ENCODE measurements around the gene IL16. TPM values are rescaled to one million over a fixed set of nuclear protein-coding genes. Genes with fewer than 3 reads are reported as not detected.
"Not testable (repeated sequence)": the region's sequence is repeated elsewhere in the genome, so short reads cannot be mapped to it uniquely, and the experiment has no call there.

Gene IL16
- total RNA-seq, 2 donors from 2014 or later: 3.4 to 3.7 TPM

DNA sequence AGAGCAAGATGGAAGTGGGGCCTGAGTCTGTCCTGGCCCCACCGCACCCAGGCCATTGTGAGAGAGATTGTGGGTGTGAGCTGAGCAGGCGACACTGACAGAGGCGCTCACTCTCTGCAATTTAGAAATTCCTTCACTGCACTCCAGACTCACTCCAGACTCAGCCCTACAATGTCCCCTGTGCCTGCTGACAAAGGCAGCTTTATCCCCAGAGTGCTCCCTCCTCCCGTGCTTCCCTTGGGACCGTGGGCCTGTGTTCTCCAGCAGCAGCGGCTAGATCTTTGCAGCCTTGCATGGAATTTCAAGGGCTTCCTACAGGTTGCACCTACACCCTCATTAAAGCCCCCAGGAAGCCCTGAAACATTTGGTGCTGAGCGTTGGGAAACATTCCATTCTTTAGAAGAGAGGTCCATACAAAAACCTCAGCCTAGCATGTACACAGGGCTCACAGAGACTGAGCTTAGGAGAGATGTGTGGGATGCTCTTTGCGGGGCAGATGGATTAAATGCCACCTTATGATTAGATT lies 1.3 kb upstream of the IL16 start:
- TF ChIP-seq, protein P1, sequence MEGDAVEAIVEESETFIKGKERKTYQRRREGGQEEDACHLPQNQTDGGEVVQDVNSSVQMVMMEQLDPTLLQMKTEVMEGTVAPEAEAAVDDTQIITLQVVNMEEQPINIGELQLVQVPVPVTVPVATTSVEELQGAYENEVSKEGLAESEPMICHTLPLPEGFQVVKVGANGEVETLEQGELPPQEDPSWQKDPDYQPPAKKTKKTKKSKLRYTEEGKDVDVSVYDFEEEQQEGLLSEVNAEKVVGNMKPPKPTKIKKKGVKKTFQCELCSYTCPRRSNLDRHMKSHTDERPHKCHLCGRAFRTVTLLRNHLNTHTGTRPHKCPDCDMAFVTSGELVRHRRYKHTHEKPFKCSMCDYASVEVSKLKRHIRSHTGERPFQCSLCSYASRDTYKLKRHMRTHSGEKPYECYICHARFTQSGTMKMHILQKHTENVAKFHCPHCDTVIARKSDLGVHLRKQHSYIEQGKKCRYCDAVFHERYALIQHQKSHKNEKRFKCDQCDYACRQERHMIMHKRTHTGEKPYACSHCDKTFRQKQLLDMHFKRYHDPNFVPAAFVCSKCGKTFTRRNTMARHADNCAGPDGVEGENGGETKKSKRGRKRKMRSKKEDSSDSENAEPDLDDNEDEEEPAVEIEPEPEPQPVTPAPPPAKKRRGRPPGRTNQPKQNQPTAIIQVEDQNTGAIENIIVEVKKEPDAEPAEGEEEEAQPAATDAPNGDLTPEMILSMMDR (IDR thresholded peaks at IDR 0.05): no peak
- Histone ChIP-seq H3K27ac (no peak overlapping the region), H3K9me3 (no peaks in the 10 kb centered on the region), H3K4me1 (no peaks in the 10 kb centered on the region), H3K27me3 (no peaks in the 10 kb centered on the region), H3K36me3 (no peaks in the 10 kb centered on the region), H3K9ac (ENCODE audit: low read depth in 2 of 2, low read length in 2 of 2) (no peak overlapping the region), H3K4me3 (no peak overlapping the region)
- intact Hi-C loops (cut with DNase I): no loop called here
- no peak for DNase-seq

DNA sequence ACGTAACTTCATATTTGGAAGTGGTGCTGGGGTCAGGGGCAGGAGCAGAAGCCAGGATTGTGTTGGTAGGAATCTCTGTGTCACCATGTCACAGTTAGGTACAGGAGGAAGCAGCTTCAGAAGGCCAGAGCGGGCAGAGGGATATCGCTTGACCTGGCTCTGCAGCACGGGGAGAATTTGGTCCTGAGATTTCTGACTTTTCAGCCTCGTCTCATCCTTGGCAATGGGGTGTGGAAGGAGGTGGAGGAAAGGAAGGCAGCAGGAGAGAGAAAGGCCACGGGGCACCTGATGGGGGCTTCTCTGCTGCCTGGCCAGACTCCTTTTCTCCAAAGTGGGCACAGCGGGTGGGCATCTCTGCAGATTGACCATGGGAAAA lies 564 bp downstream of the IL16 start:
- Histone ChIP-seq H3K27ac (no peak overlapping the region), H3K4me1 (no peaks in the 10 kb centered on the region), H3K4me3 (no peak overlapping the region), H3K9ac (ENCODE audit: low read depth in 2 of 2, low read length in 2 of 2) (no peak overlapping the region), H3K36me3 (no peaks in the 10 kb centered on the region), H3K9me3 (no peaks in the 10 kb centered on the region), H3K27me3 (no peaks in the 10 kb centered on the region)
- TF ChIP-seq, protein P1 (IDR thresholded peaks at IDR 0.05): no peak
- intact Hi-C loops (cut with DNase I): no loop called here
- DNase-seq: no peak

DNA sequence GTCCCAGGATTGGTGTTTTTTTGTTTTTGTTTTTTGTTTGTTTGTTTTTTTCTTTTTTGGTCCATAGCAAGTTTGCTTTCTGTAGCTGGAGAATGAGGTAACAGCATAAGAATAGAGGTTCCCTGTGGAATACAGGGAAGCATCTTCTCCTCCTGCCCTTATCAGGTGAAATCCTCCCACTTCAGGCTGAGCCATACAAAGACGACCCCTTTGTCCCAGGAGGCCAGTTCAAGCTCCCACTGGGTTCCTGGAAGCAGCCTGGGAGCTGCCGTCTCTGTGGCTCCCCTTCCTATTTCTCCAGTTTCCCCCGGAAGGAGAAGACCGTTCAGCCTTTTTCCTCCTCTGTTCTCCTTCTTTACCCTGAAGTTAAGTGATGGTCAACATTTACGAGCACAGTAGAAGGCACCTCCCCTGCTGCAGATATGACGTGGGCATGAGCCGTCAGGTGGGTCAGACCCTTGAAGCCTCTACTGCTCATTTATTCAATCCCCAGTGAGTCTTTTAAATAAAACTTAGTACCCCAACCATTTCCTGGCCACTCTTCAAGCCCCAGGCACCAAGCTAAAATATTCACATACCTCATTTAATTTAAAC lies 1.1 kb downstream of the IL16 start:
- Histone ChIP-seq H3K36me3 (no peaks in the 10 kb centered on the region), H3K9me3 (no peaks in the 10 kb centered on the region), H3K4me1 (no peaks in the 10 kb centered on the region), H3K4me3 (no peak overlapping the region), H3K27me3 (no peaks in the 10 kb centered on the region), H3K27ac (no peak overlapping the region), H3K9ac (ENCODE audit: low read depth in 2 of 2, low read length in 2 of 2) (no peak overlapping the region)
- TF ChIP-seq, protein P1 (IDR thresholded peaks at IDR 0.05): no peak
- DNase-seq: no peak
- intact Hi-C loops (cut with DNase I): no loop called here

DNA sequence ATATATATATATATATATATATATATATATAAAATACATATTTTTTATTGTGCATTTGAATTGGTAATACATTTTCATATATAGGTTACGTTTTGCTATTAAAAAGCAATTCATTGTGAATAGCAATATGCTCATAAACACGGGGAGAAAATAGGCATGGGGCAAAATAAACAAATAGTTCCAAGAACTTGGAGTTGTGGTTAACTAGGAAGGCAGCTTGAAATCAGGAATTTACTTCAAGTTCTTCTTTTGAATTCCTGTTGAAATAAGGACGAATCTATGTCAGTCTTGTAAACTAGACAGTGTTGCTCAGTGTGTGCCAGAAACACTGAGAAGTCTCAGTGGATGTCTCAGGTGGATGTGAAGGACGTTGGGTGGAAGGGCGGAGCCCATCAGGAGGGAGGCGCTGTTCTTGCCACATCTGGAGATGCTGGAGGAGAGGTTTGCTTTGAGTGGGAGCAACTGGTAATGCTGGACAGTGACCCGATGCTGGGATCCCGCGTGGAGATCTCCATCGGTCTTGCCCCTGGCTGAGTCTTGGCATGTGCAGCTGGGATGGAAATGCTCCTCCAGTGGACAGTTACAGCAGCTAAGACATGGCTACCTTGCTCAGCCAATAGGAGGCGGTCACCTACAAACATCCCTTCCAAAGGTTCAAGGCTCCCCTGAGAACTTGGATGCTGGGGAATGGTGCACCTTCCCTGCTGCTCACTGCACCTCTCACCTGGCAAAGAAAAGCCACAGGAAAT lies 2.5 kb downstream of the IL16 start:
- H3K4me3 ChIP-seq: no peak overlapping the region
- H3K9ac ChIP-seq (ENCODE audit: low read depth in 2 of 2, low read length in 2 of 2): no peak overlapping the region
- no peaks in the 10 kb centered on the region for H3K9me3 ChIP-seq
- no peaks in the 10 kb centered on the region for H3K36me3 ChIP-seq
- TF ChIP-seq, protein P1 (IDR thresholded peaks at IDR 0.05): no peak
- intact Hi-C loops (cut with DNase I): no loop called here
- H3K27me3 ChIP-seq: no peaks in the 10 kb centered on the region
- H3K4me1 ChIP-seq: no peaks in the 10 kb centered on the region
- no peak for DNase-seq
- no peak overlapping the region for H3K27ac ChIP-seq

DNA sequence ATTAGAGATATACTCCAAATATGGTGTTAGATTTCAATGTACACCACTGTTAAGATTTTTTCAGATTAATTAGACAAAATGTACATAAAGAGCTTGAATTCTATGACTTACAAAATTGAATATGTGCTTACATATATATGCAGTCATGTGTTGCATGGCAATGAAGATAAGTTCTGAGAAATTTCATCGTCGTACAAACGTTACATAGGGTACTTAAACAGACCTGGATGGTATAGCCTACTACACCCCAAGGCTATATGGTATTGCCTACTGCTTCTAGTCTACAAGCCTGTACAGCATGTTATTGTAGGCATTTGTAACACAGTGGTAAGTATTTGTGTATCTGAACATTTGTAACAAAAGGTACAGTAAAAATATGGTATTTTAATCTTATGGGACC lies 9.3 kb downstream of the IL16 start:
- no peaks in the 10 kb centered on the region for H3K4me1 ChIP-seq
- H3K9ac ChIP-seq (ENCODE audit: low read depth in 2 of 2, low read length in 2 of 2): no peak overlapping the region
- H3K9me3 ChIP-seq: no peaks in the 10 kb centered on the region
- no peak for DNase-seq
- no peak overlapping the region for H3K27ac ChIP-seq
- intact Hi-C loops (cut with DNase I): no loop called here
- H3K36me3 ChIP-seq: no peaks in the 10 kb centered on the region
- no peaks in the 10 kb centered on the region for H3K27me3 ChIP-seq
- no peak overlapping the region for H3K4me3 ChIP-seq
- TF ChIP-seq, protein P1 (IDR thresholded peaks at IDR 0.05): no peak

DNA sequence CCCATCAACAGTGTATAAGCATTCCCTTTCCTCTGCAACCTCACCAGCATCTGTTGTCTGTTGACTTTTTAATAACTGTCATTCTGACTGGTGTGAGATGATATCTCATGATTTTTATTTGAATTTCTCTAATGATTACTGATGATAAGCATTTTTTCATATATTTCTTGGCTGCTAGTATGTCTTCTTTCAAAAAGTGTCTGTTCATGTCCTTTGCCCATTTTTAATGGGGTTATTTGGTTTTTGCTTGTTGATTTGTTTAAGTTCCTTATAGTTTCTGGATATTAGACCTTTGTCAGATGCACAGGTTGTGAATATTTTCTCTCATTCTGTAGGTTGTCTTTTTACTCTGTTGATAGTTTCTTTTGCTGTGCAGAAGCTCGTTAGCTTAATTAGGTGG lies 11.3 kb downstream of the IL16 start:
- H3K9me3 ChIP-seq; H3K9ac ChIP-seq (ENCODE audit: low read depth in 2 of 2, low read length in 2 of 2); H3K27ac ChIP-seq; intact Hi-C loops (cut with DNase I); H3K4me3 ChIP-seq; H3K27me3 ChIP-seq; H3K4me1 ChIP-seq; DNase-seq; H3K36me3 ChIP-seq: not testable (repeated sequence)
